Ovary (tissue), 9 donors: ENCODE data around the gene FUBP1. TPM values are rescaled to one million over a fixed set of nuclear protein-coding genes. Genes with fewer than 3 reads are reported as not detected.
"Not testable (repeated sequence)": the region's sequence is repeated elsewhere in the genome, so short reads cannot be mapped to it uniquely, and the experiment has no call there.

Experiments
- DNase-seq, 5 donors: peaks; one replicate each; pipeline ENCODE4 v3.0.0-alpha.2; 2019 to 2020
- H3K27ac ChIP-seq, 2 donors: fragments of 200-600 bp; one replicate each; pipeline versions ENCODE4 v1.5.1 to v1.8.0; 2019 to 2022
- H3K27me3 ChIP-seq: fragments of 200-600 bp; one replicate; pipeline ENCODE4 v1.8.0; 2022
- H3K36me3 ChIP-seq: fragments of 200-600 bp; sonication (generic); one replicate; pipeline ENCODE4 v1.5.1; 2019
- H3K4me1 ChIP-seq: one replicate; pipeline ENCODE4 v1.8.1; 2013; ENCODE audit warnings: mild to moderate bottlenecking, moderate library complexity; ENCODE audit not compliant: insufficient read depth
- H3K4me3 ChIP-seq: fragments of 200-600 bp; sonication (generic); one replicate; pipeline ENCODE4 v1.5.1; 2017
- H3K9me3 ChIP-seq, 2 donors: fragments of 200-600 bp in 1 of 2; sonication (generic) in 1 of 2; one replicate each; pipeline versions ENCODE4 v1.5.1 to v1.8.1; 2013 to 2019; ENCODE audit warnings: mild to moderate bottlenecking in 1 of 2, moderate library complexity in 1 of 2
- CTCF ChIP-seq, 3 donors: fragments of 450-650 bp in 2 of 3; fragments of 200-600 bp in 1 of 3; IDR thresholded peaks; one replicate each; pipeline versions ENCODE4 v1.5.1 to v1.8.0; 2016 to 2022; ENCODE audit warnings: antibody characterized with exemption in 3 of 3, mild to moderate bottlenecking in 1 of 3
- EP300 ChIP-seq: sonication (generic); formaldehyde crosslinking; IDR thresholded peaks from one replicate; pipeline ENCODE4 v1.6.1; 2017; ENCODE audit warnings: antibody characterized with exemption
- POLR2A ChIP-seq: fragments of 450-650 bp; IDR thresholded peaks from one replicate; pipeline ENCODE4 v1.6.1; 2017; ENCODE audit warnings: antibody characterized with exemption, mild to moderate bottlenecking, moderate library complexity
- whole genome bisulfite sequencing, 3 donors: extraction: QIAGEN DNeasy Blood & Tissue Kit in 1 of 3; methylation state at CpG; one replicate each; pipeline versions ENCODE4 v1.1.5 to v1.1.7; 2013 to 2017; 5-methylcytosine and 5-hydroxymethylcytosine counted together
- intact Hi-C, 4 donors: fragments of 100-400 bp; cut with DNase I; formaldehyde crosslinking; loops; one replicate each; pipeline versions ENCODE4 v1.11.0 to v1.15.1; 2022 to 2023
- polyA plus RNA-seq, 2 donors: library from polyadenylated mRNA; stranded (reverse); fragments of 200-250 nt in 1 of 2; fragments of 350-450 nt in 1 of 2; fragmentation: Illumina TruSeq in 1 of 2; extraction: RNeasy Lipid Tissue Mini Kit (QIAGEN cat#74804) in 1 of 2; gene quantifications; one replicate each; pipeline ENCODE4 v1.2.3, GENCODE V29; 2013 to 2014
- total RNA-seq, 7 donors: library from RNA; depleted of rRNA in 2 of 7; stranded (reverse); fragments of >200 nt in 2 of 7; fragmentation: NEBNext Ultra II Directional in 3 of 7; extraction: Animal tissue kit (Norgen Biotek cat#: 25700) in 3 of 7; gene quantifications; one replicate each; pipeline versions ENCODE4 v1.1.0 to v1.2.4, GENCODE V29; 2016 to 2023
- donor health status: DM: no; HTN: no; CAD: no; lungs with moderate emphysema.
- donor health status: DM: no; HTN: no; CAD: no.
- donor health status: Bipolar disorder and iron deficiency.
- donor health status: DM: yes; HTN: yes; CAD: no.
- donor health status: DM: no; HTN: no; CAD: no.
- donor health status: DM: yes; HTN: yes; CAD: no.

Gene FUBP1
- total and polyA plus RNA-seq, 9 donors = 78.8 to 169 (median 115) TPM

- 89 to 94% (median 92%) methylated on average over 2 of the region's 2 CpGs for WGBS, 3 donors
These were observed 9.0 kb upstream of the FUBP1 start for GRCh38 chr1:77987919-77988318.

DNA sequence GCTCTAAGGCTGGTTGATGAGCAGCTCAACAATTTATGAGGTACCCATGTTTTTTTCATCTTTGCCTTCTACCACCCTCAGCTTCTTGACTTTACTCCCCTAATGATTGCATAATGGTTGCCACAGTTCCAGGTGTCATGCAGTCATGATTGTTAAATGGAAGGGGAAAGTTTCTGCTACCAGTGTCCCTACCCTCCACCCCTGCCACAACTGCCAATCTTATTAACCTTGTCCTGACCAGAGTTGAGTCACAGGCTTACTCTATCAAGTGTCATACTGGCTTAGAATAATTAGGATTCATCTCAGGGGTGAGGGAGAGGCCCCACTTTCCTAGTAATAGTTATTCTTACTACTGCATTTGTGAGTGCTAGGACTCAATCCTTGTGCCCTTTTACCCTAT lies 7.9 kb upstream of the FUBP1 start:
- TF ChIP-seq POLR2A (no peak), EP300 (no peak), CTCF (IDR thresholded peaks at IDR 0.05) (no peak)
- intact Hi-C loops = no loop called here
- Histone ChIP-seq H3K27me3 (no peaks in the 10 kb centered on the region), H3K9me3 (no peaks in the 10 kb centered on the region), H3K4me1 (peaks cover 3% of the 10 kb centered on the region), H3K36me3 (no peaks in the 10 kb centered on the region), H3K4me3 (no peak overlapping the region), H3K27ac (no peak overlapping the region)
- no peak for DNase-seq

More at GRCh38 chr1:77987919-77988318, 9.0 kb upstream of the FUBP1 start:
- no peak overlapping the region for H3K27ac ChIP-seq
- no peak for TF ChIP-seq CTCF (IDR thresholded peaks at IDR 0.05)
- no peak for TF ChIP-seq EP300
- TF ChIP-seq POLR2A = no peak
- no peak for DNase-seq
- intact Hi-C loops = no loop called here
- no peaks in the 10 kb centered on the region for H3K9me3 ChIP-seq
- peaks cover 3% of the 10 kb centered on the region for H3K4me1 ChIP-seq
- no peak overlapping the region for H3K4me3 ChIP-seq
- no peaks in the 10 kb centered on the region for H3K36me3 ChIP-seq
- H3K27me3 ChIP-seq = no peaks in the 10 kb centered on the region

GRCh38 chr1:77984629-77985028 lies 5.8 kb upstream of the FUBP1 start:
- TF ChIP-seq CTCF (IDR thresholded peaks at IDR 0.05) (no peak), POLR2A (no peak)
- Histone ChIP-seq H3K36me3 (no peaks in the 10 kb centered on the region), H3K9me3 (no peaks in the 10 kb centered on the region), H3K4me3 (no peak overlapping the region), H3K27ac (peak overlapping the region in 1 of 2 donors; percentile 24), H3K27me3 (no peaks in the 10 kb centered on the region), H3K4me1 (peaks cover 1% of the 10 kb centered on the region)
- intact Hi-C loops = no loop called here
- no peak for DNase-seq
- 40 to 74% (median 53%) methylated on average over 4 of the region's 4 CpGs for WGBS, 3 donors

DNA sequence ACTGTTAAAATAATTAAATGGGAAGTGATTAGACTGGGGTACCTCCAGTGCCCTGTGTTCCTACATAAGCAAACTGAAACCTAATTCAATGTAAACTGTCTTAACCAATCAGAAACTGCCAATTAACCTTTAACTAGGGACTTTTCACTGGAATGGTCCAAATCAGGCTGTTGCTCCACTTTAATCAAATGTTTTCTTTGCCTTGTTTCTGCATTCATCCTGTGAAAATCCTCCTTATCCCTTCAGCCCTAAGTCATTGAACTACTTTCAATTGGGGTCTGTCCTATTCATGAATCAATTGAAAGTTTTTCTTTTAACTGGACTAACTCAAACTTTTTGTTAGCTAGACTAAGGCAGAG lies 5.1 kb upstream of the FUBP1 start:
- Histone ChIP-seq H3K4me1 (peaks cover 1% of the 10 kb centered on the region), H3K36me3 (no peaks in the 10 kb centered on the region), H3K9me3 (no peaks in the 10 kb centered on the region), H3K4me3 (no peak overlapping the region), H3K27me3 (no peaks in the 10 kb centered on the region), H3K27ac (peak overlapping the region in 1 of 2 donors; percentile 21)
- intact Hi-C loops = no loop called here
- no peak for TF ChIP-seq CTCF (IDR thresholded peaks at IDR 0.05)
- no peak for TF ChIP-seq EP300
- no peak for TF ChIP-seq POLR2A
- DNase-seq = no peak

- H3K4me3 ChIP-seq, H3K27ac ChIP-seq, H3K4me1 ChIP-seq, H3K27me3 ChIP-seq, H3K9me3 ChIP-seq, H3K36me3 ChIP-seq, DNase-seq, intact Hi-C loops: not testable (repeated sequence)
- 85 to 88% (median 87%) methylated on average over 8 of the region's 8 CpGs for WGBS, 3 donors
These were observed 4.6 kb upstream of the FUBP1 start for GRCh38 chr1:77983352-77983996.
